ENCODE results near the gene SCN8A.

Gene SCN8A

GRCh38 chr12:51675071-51675803, 84.2 kb downstream of the SCN8A start:
- DNase-seq, result no peak

DNA sequence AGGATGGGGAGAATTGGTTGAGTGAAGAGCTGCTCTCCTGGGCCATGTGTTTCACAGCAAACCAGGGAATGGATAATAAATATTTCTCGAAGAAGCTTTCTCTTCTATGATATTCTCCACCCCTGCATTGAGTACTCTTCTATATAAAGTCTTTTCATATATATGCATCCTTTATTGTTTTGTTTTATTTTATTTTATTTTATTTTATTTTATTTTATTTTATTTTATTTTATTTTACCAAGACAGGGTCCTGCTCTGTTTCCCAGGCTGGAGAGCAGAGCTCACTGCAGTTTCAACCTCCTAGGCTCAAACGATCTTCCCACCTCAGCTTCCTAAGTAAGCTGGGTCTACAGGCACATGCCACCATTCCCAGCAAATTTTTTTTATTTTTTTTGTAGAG, 85.8 kb downstream of the SCN8A start:
- no peak for DNase-seq

DNA sequence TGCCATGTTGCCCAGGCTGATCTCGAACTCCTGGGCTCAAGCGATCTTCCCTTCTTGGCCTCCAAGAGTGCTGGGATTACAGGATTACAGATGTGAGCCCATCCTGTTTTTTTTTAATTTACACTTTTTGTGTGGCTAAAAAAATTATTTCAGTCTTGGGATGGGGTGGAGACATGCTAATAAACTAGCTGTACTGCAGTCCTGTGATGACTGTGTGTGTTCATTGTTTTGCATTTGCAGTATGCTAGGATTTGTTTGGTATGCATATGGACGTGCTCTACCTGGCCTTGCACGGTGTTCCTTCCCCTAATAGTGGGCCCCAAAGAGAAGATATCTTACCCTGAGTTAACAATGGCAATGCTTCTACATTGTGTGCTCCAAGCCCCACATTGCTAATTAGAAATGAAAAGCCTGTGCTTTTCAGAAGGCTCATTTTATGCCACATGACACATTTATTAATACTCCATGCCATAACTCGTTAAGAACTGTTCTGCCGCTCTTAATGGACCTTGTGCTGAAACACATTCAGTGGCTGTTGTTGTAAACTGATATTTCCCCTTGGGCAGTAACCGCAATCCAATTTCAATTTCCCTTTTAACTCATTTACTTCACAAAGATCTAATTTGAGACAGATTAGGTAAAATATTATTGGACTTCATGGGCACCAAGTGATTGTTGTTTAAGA, 86.4 kb downstream of the SCN8A start:
- no peak for DNase-seq

GRCh38 chr12:51678086-51678724, 87.2 kb downstream of the SCN8A start:
- no peak for DNase-seq

DNA sequence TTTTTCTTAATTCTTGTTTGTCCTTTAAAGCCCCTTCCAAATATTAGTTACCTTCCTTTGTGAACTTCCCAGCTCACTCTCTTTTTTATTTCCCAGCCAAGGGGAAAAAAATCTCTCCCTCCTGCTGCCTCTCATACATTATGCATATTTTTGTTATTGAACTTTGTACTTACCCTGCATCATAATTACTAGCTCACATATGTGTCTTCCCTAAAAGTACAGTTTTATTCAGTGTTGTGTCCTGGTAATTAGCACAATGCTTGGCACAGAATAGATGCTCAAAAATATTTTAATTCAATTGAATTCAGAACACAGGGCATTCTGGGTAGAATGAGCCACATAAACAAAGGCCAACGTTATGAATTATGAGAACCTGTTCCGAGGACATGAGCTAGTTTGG, 91.9 kb downstream of the SCN8A start:
- no peak for DNase-seq

DNA sequence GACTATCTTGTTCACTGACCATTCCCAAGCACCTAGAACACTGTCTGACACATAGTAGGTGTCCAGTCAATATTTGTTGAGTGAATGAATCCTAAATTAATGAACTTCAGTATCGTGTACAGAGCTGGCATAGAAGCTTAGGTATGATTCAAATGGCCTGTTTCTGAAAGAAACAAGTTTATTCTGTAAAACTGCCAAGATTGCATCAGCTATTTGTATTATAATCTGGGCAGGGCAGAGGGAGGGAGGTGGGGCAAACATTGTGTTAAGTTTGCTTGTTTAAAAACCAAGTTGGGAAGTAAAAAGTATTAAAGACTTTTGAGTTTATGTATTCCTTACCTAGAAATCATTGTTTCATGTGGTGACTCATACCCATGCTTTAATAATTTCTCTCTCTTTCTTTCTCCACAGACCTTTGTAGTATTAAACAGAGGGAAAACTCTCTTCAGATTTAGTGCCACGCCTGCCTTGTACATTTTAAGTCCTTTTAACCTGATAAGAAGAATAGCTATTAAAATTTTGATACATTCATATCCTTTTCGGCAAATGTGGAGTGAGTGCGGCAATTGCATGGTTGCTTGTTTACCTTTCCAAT, 92.8 kb downstream of the SCN8A start:
- DNase-seq, result no peak

- DNase-seq, result no peak
Measured at GRCh38 chr12:51686727-51687126, 95.7 kb downstream of the SCN8A start.

- DNase-seq, result no peak
Measured at GRCh38 chr12:51687177-51687576, 96.1 kb downstream of the SCN8A start.

DNA sequence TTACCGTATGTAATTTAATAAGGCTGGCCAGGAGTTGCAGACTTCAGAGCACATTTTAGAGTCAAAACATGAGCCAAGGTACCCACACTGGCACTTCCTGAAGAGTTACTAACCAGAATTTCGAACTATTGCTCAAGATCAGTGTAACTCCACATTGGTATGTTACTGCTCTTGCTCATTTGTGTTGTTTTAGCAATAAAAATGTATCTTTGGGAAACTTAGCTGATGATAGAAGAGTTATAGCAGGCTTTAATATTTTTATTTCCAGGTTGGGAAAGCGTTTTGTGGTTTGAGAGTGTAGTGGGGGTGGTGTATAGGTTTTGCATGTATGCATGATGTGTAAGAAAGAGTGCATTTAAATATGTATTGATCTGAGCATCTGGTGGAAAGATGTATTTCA, 96.6 kb downstream of the SCN8A start:
- DNase-seq, result no peak

DNA sequence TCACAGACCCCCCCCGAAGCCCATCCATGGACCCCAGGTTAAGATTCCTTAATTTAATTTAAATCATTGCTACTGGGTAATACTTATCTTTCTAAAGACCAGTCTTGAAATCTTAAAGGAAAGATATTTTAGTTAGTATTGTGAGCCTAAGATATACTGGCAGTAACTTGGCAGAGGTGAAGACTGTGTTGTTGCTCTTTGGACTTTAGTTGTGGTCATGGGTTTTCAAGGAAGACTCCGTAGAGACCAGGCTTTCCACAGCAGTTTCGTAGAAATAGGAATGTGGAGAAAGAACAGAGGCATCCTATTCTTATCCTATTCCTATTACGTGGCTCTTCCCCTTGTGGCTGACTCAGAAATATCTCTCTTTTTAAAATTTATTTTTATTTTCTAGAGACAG, 99.0 kb downstream of the SCN8A start:
- DNase-seq, result no peak

GRCh38 chr12:51692016-51692415, 101.0 kb downstream of the SCN8A start:
- DNase-seq, result no peak

GRCh38 chr12:51693569-51693968, 102.5 kb downstream of the SCN8A start:
- no peak for DNase-seq

- DNase-seq, result no peak
Measured at GRCh38 chr12:51694146-51694545, 103.1 kb downstream of the SCN8A start.

DNA sequence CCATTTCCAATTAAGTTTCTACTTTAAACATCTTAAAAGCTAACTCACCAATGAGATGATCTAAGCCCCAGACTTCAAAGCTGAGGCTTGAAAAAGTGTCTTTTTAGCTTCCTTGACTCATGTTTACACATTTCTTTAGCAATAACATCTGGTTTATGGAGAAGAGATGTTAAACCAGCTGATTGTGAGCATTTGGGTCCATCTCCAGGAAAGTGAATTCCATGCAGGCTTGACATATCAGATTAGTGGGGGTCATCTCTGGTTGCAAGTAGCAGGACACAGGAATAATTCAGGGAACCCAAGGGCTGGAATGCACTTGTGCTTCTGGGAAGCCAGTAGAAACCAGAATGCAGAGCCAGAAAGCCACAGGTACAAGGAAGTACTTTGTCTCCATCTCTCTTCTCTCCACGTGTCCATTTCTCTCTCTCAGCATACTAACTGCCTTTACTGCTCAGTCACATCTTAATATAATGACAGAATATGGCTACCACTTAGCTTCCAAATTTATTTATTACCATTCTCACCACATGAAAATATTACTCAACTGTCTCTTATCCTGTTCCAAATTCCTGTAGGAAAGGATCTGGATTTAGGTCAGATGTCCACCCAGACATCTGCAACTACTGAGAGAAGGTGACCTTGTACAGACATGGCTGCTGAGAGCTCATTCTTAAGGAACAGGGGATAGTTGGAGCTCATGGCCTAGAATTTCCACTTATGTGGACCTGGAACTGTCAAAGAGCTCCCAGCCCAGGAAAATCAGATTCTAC, 104.4 kb downstream of the SCN8A start:
- no peak for DNase-seq

GRCh38 chr12:51699219-51699618, 108.2 kb downstream of the SCN8A start:
- no peak for DNase-seq

- DNase-seq, result no peak
Measured at GRCh38 chr12:51700887-51701286, 109.9 kb downstream of the SCN8A start.

- DNase-seq, result no peak
Measured at GRCh38 chr12:51702587-51702986, 111.6 kb downstream of the SCN8A start.

DNA sequence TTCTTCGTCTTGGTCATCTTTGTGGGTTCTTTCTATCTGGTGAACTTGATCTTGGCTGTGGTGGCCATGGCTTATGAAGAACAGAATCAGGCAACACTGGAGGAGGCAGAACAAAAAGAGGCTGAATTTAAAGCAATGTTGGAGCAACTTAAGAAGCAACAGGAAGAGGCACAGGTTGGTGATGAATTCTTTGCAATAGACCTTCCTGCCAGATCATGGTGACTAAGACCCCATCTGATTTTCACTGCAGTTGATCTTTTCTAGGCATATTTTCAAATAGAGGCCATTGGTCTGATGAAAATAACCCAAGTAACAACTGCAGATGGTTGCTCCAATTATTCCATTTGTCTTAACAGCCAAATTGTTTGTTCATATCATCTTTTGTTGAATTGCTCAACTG, 114.4 kb downstream of the SCN8A start:
- DNase-seq, result no peak

DNA sequence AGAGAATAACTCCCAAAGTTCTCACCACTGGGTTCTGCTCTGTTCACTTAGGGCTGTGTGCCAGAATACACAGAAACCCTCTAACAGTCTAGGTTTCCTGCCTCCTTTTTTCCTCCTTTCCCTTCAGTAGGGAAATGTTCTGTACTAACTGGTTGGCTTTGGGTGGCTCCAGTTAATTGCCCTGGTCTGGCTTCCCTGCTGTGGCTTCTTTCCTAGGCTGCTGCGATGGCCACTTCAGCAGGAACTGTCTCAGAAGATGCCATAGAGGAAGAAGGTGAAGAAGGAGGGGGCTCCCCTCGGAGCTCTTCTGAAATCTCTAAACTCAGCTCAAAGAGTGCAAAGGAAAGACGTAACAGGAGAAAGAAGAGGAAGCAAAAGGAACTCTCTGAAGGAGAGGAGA, 115.2 kb downstream of the SCN8A start:
- DNase-seq, result no peak

DNA sequence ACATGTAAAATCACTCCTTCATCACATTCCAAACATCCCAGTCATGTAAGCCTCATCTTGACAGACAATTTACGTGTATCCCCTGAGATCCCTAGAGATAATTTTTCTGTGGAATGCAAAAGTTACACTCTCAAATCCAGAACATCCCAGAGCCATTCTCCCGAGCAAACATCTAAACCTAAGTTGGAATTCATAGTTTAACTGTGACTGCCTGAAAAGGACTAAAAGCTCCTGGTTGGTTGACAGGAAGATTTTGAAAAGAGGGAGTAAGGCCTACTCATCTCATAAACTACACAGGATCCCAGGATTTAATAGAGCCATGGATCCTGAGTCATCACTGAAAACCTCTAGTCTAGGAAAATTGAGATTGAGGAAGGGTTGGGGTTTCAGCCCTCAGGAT, 123.6 kb downstream of the SCN8A start:
- no peak for DNase-seq

GRCh38 chr12:51717326-51717925, 126.4 kb downstream of the SCN8A start:
- no peak for DNase-seq

GRCh38 chr12:51721282-51721940, 130.4 kb downstream of the SCN8A start:
- DNase-seq, result no peak

All from NCI-H1048 (cell line).